Common myeloid progenitor, CD34-positive (primary cell): ENCODE results near the gene TSPO.

Experiments used
- CTCF ChIA-PET: fragments of 350-600 bp; sonication (Branson Sonifier 250); formaldehyde crosslinking; loops from one replicate; lab custom pipeline; 2021; ENCODE audit warnings: antibody characterized with exemption; lab: Charles Lee
- POLR2A ChIA-PET: fragments of 350-600 bp; sonication (Branson Sonifier 250); formaldehyde crosslinking; loops from one replicate; lab custom pipeline; 2021; ENCODE audit warnings: antibody characterized with exemption; lab: Charles Lee
- DNase-seq, 3 donors: peaks; one replicate each; pipeline versions ENCODE4 v3.0.0 to v3.0.0-alpha.2; 2013
- H3K27ac ChIP-seq, 2 experiments: 1 replicate in 1 of 2; 2 replicates in 1 of 2; pipeline ENCODE4 v1.7.0; 2013; ENCODE audit warnings: inconsistent platforms in 2 of 2, low read length in 2 of 2, mild to moderate bottlenecking in 2 of 2, low read depth in 1 of 2, moderate library complexity in 1 of 2; ENCODE audit not compliant: severe bottlenecking in 2 of 2, insufficient read depth in 1 of 2, poor library complexity in 1 of 2
- H3K27me3 ChIP-seq, 5 experiments: replicated peaks in 2 of 5; 1 replicate in 3 of 5; 2 replicates in 2 of 5; pipeline versions ENCODE4 v1.6.1 to v1.7.0; 2013; ENCODE audit warnings: low read length in 4 of 5, mild to moderate bottlenecking in 2 of 5, moderate library complexity in 2 of 5, inconsistent platforms in 1 of 5; ENCODE audit not compliant: insufficient read depth in 5 of 5, control insufficient read depth in 4 of 5
- H3K36me3 ChIP-seq, 4 experiments: 1 replicate in 2 of 4; 2 replicates in 2 of 4; pipeline versions ENCODE4 v1.6.1 to v1.7.0; 2013; ENCODE audit warnings: low read length in 3 of 4, control low read depth in 1 of 4, mild to moderate bottlenecking in 1 of 4; ENCODE audit not compliant: control insufficient read depth in 4 of 4, insufficient read depth in 4 of 4
- H3K4me1 ChIP-seq, 4 experiments: 1 replicate in 3 of 4; 2 replicates in 1 of 4; pipeline versions ENCODE4 v1.6.1 to v1.7.1; 2013; ENCODE audit warnings: low read length in 3 of 4, mild to moderate bottlenecking in 3 of 4, control low read depth in 1 of 4, inconsistent platforms in 1 of 4, moderate library complexity in 1 of 4; ENCODE audit not compliant: control insufficient read depth in 4 of 4, insufficient read depth in 4 of 4; ENCODE audit errors: control extremely low read depth in 1 of 4
- H3K4me3 ChIP-seq, 7 experiments: 1 replicate in 4 of 7; 2 replicates in 3 of 7; pipeline versions ENCODE4 v1.5.1 to v1.7.0; 2013; ENCODE audit warnings: mild to moderate bottlenecking in 7 of 7, low read length in 6 of 7, moderate library complexity in 6 of 7, inconsistent platforms in 2 of 7, low read depth in 2 of 7, control low read depth in 1 of 7; ENCODE audit not compliant: insufficient read depth in 4 of 7, control insufficient read depth in 1 of 7; ENCODE audit errors: extremely low read depth in 1 of 7
- H3K9me3 ChIP-seq, 5 experiments: 1 replicate in 4 of 5; 2 replicates in 1 of 5; pipeline versions ENCODE4 v1.6.1 to v1.7.1; 2013; ENCODE audit warnings: low read length in 4 of 5, mild to moderate bottlenecking in 2 of 5, inconsistent platforms in 1 of 5, low read depth in 1 of 5, moderate library complexity in 1 of 5; ENCODE audit not compliant: control insufficient read depth in 4 of 5, insufficient read depth in 2 of 5; ENCODE audit errors: control extremely low read depth in 1 of 5
- WGBS: methylation state at CpG from one replicate; pipeline ENCODE4 v1.1.5; 2013; ENCODE audit not compliant: insufficient coverage; 5-methylcytosine and 5-hydroxymethylcytosine counted together

Gene TSPO

DNA sequence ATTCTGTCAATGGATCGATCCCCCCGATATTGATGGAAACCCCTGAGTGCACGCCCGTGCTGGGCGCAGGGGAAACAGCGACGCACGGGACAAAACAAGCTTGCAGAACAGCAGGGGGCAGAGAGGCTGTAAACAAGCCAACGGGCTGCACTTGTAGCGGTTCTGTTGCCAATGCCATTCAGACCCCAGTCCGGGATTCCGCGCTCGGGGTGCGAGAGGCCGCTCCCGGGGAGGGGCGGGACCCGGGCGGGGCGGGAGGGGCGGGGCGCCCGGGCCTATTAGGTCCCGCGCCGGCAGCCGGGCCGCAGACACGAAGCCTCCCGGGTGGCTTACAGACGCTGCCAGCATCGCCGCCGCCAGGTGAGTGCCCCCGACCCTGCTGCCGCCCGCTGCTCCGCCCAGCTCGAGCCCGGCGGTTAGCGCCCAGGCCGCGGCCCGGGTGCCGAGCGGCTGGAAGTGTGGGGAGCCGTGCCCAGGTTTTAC is 40.9 kb upstream of the TSPO start, which contains the start of gene BIK:
Gene BIK, plus strand, starts transcription at position 307 of the 483 bp plus-strand sequence. CDS start 13,273 bp downstream, outside the sequence.
- peak; percentile 57 to 70 (median 62) for DNase-seq
- CTCF ChIA-PET: interaction anchor here (0.9 to 2.2 kb wide), 11 partner anchors 9 to 201 kb away, joined by 3 to 6 read pairs (median 5); partner anchors contain the start of gene MCAT
- no peaks in the 10 kb centered on the region for H3K9me3 ChIP-seq
- H3K4me3 ChIP-seq: peak within 1 kb of the TSS; percentile 37 to 69 (median 54)
- peaks cover 0 to 30% (median 7%) of the 10 kb centered on the region in 5 experiments for H3K27me3 ChIP-seq
- H3K4me1 ChIP-seq: peaks cover 0 to 39% (median 28%) of the 10 kb centered on the region in 4 experiments
- no peaks in the 10 kb centered on the region for H3K36me3 ChIP-seq
- WGBS: under 1% methylated on average over 43 of the region's 49 CpGs
- POLR2A ChIA-PET: interaction anchor here (0.8 kb wide), 1 partner anchor 18 kb away, joined by 3 read pairs; no protein-coding TSS in a partner anchor
- no peak within 1 kb of the TSS for H3K27ac ChIP-seq

DNA sequence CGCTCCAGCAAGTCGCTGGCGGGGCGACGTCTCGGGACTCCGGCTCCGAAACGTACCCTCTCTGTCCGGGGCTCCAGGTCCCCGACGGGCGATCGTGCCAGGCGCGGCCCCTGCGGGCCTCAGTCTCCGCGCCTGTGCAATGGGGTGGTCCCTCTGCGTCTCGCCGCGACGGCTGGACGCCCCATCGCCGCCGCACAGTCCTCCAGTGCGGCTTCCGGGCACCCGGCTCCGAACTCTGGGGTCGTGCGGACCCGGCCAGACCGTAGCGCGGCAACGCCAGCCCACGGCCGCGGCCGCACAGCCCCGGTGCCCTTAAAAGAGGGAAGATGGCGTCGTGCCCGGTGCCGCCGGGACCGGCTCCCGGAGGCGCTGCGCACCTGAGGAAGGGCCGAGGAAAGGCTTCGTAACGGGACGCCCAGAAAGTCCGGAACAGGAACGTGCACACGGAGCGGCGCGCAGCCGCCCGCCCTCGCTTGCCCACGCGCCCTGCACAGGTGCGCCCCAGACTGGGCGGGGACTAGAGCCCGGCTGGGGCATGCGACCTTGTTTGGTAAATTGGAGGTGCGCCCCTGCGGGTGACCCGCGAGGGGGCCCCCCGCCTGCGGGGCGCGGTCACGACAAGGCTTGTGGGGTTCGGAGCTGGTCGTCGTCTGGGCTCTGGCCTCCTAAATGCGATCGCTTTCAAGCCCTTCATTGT is 40.3 kb upstream of the TSPO start:
- Histone ChIP-seq H3K9me3 (no peaks in the 10 kb centered on the region), H3K4me3 (peak overlapping the region; percentile 37 to 69 (median 54)), H3K27me3 (peaks cover 0 to 30% (median 7%) of the 10 kb centered on the region in 5 experiments), H3K27ac (no peak overlapping the region), H3K4me1 (peaks cover 0 to 45% (median 33%) of the 10 kb centered on the region in 4 experiments), H3K36me3 (no peaks in the 10 kb centered on the region)
- ChIA-PET POLR2A (no interaction called here), CTCF (interaction anchor here (1.1 to 2.2 kb wide), 6 partner anchors 9 to 118 kb away, joined by 3 to 6 read pairs (median 6); partner anchors contain the start of gene MCAT)
- peak in 2 of 3 donors; percentile 45 to 56 for DNase-seq
- 1% methylated on average over 73 of the region's 86 CpGs for WGBS

DNA sequence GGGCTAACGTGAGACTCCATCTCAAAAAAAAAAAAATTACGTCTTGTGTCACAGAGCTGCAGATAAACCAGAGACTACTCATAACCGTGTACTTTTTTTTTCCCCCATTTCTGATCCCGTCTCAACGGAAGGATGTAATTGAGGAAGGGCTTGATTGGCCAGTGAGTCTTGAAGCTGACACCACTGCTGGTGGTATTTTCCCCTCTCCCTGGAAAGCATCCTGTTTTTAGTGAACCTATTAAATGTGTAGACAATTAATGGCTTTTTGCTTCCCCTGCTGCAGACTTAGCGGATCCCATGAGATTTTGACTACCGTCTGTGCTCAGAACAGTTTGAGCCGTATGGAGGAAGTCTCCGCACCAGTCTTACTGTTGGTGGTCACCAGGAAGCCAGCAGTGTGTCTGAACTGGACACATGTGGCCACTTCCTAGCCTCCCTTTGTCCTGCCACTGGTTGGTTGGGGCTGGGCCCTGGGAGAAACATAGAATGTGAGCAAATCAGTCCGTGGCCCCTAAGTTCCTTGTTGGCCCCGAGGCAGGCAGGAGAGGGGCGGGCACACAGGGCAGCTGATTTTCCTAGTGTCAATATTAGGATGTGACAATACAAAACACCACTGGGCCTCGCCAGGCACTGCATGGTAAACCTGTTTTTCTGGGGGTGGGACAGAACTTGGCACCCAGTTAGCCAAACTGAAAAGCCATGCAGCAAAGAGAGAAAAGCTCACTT is 37.7 kb upstream of the TSPO start:
- POLR2A ChIA-PET: no interaction called here
- Histone ChIP-seq H3K4me3 (no peak overlapping the region), H3K27me3 (peaks cover 0 to 30% (median 7%) of the 10 kb centered on the region in 5 experiments), H3K27ac (no peak overlapping the region), H3K9me3 (no peaks in the 10 kb centered on the region), H3K4me1 (peaks cover 0 to 61% (median 38%) of the 10 kb centered on the region in 4 experiments), H3K36me3 (no peaks in the 10 kb centered on the region)
- WGBS: 49% methylated on average over 13 of the region's 13 CpGs
- peak in 1 of 3 donors; percentile 22 for DNase-seq
- CTCF ChIA-PET: interaction anchor here (1.2 kb wide), 1 partner anchor 10 kb away, joined by 3 read pairs; no protein-coding TSS in a partner anchor

DNA sequence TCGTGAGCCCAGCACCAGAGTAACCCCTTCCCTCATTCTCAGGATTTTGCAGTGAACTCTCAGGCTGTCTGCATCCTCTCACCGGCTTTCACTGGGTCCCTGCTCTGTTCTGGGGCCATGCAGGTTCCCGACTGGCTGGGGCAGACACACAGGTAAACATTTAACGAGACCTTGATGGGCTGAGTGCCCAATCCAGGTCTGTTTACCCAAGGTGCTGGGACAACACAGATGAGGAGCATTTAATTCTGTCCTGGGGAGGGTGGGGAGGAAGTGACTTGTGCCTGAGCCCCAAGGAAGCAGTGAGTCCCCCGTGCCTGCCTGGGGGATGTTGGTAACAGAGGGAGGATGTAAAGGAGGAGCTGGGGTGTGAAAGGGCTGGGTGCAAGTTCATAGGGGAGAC is 36.4 kb upstream of the TSPO start:
- DNase-seq: no peak
- peaks cover 0 to 21% (median 7%) of the 10 kb centered on the region in 5 experiments for H3K27me3 ChIP-seq
- no peak overlapping the region for H3K4me3 ChIP-seq
- 80% methylated on average over 5 of the region's 5 CpGs for WGBS
- H3K4me1 ChIP-seq: peaks cover 0 to 66% (median 37%) of the 10 kb centered on the region in 4 experiments
- ChIA-PET CTCF (interaction anchor here (1.2 to 1.6 kb wide), 2 partner anchors 8 to 24 kb away, joined by 3 to 4 read pairs; no protein-coding TSS in a partner anchor), POLR2A (no interaction called here)
- H3K27ac ChIP-seq: no peak overlapping the region
- no peaks in the 10 kb centered on the region for H3K36me3 ChIP-seq
- H3K9me3 ChIP-seq: no peaks in the 10 kb centered on the region

DNA sequence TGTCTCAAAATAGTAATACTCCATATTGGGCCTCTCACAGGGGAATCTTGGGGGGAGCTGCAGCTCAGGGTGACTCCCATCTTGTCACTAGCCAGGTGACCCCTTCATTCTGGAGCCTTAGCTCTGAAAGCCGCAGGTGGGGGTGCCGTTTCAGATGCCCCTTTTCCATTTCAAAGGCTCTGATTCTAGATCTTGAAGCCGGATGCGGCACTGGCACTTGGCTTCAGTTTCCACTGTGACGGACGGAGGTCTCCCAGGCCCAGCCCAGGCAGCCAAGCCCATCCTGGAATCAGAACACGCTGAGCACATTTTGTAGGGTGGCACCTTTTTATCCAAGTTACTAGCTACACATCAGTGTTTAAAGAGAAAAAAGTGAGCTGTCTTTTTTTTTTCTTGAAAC is 34.4 kb upstream of the TSPO start:
- DNase-seq: no peak
- 99% methylated on average over 6 of the region's 7 CpGs for WGBS
- Histone ChIP-seq H3K4me3 (no peak overlapping the region), H3K9me3 (no peaks in the 10 kb centered on the region), H3K27me3 (peaks cover 0 to 3% (median under 1%) of the 10 kb centered on the region in 5 experiments), H3K4me1 (peaks cover 0 to 49% (median 21%) of the 10 kb centered on the region in 4 experiments), H3K36me3 (no peaks in the 10 kb centered on the region), H3K27ac (no peak overlapping the region)
- ChIA-PET CTCF (interaction anchor here (0.6 kb wide), 1 partner anchor 12 kb away, joined by 3 read pairs; no protein-coding TSS in a partner anchor), POLR2A (interaction anchor here (0.6 kb wide), 2 partner anchors 9 to 965 kb away, joined by 3 to 6 read pairs; no protein-coding TSS in a partner anchor)

DNA sequence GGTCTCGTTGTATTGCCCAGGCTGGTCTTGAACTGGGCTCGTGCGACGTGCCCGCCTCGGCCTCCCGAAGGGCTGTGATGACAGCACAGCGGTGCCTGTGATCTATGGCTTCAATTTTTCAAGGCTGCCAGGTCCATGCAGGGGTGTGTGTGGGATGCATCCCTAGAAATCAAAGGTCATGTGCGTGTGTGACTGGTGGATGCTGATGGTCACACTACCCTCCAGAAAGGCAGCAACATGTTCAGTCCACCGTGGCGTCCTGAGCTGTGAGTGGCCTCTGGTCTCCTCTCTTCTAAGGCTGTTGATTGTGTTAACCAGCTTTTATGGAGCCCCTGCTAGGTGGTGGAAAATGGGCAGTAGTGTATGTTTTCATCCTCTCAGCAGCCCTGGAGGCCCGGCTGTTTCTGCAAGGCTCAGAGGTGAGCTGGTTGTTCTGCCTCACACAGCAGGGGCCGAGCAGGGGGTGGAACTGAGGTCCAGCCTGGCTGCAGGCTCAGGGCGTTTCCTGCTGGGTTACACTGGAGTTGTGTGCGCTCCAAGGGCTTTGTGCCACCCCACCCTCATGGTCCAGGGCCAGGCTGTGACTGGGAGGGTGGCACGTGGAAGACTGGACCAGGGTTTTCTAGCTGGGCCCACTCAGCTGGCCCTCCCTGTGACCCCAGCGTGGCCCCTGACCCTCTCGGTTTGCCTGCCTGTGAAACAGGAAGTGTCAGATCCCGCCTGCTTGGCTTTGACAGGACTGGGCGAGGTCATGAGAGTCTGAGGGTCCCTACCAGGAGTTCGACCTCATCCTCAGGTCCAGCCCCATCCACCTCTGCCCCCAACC is 33.1 kb upstream of the TSPO start:
- H3K36me3 ChIP-seq: no peaks in the 10 kb centered on the region
- no peak overlapping the region for H3K4me3 ChIP-seq
- no peaks in the 10 kb centered on the region for H3K9me3 ChIP-seq
- WGBS: 90% methylated on average over 19 of the region's 21 CpGs
- H3K4me1 ChIP-seq: peaks cover 0 to 49% (median 20%) of the 10 kb centered on the region in 4 experiments
- DNase-seq: no peak
- POLR2A ChIA-PET: no interaction called here
- H3K27ac ChIP-seq: no peak overlapping the region
- CTCF ChIA-PET: no interaction called here
- H3K27me3 ChIP-seq: no peaks in the 10 kb centered on the region
